Fibroblast of the aortic adventitia (primary cell): ENCODE results near the gene BDNF. TPM values are rescaled to one million over a fixed set of nuclear protein-coding genes. Genes with fewer than 3 reads are reported as not detected.

Source experiments
- DNase-seq: peaks from one replicate; pipeline ENCODE4 v3.0.0-alpha.2; 2010; ENCODE audit warnings: low read depth
- H3K4me3 ChIP-seq: 2 replicates; pipeline ENCODE4 v1.5.1; 2011; ENCODE audit warnings: low read depth, mild to moderate bottlenecking, control low read depth, low read length, moderate library complexity
- total RNA-seq: library from RNA; depleted of rRNA; stranded (reverse); fragments of >200 nt; gene quantifications from 2 replicates; pipeline ENCODE4 v1.2.3, GENCODE V29; 2012; ENCODE audit warnings: low replicate concordance
- TF ChIP-seq, protein P1 (sequence below): IDR thresholded peaks from 2 replicates; pipeline ENCODE4 v1.5.1; 2011; ENCODE audit warnings: mild to moderate bottlenecking, low read length, control low read depth, inconsistent platforms; ENCODE audit not compliant: insufficient read depth

Gene BDNF
- total RNA-seq, 1 donor = 8.1 TPM

DNA sequence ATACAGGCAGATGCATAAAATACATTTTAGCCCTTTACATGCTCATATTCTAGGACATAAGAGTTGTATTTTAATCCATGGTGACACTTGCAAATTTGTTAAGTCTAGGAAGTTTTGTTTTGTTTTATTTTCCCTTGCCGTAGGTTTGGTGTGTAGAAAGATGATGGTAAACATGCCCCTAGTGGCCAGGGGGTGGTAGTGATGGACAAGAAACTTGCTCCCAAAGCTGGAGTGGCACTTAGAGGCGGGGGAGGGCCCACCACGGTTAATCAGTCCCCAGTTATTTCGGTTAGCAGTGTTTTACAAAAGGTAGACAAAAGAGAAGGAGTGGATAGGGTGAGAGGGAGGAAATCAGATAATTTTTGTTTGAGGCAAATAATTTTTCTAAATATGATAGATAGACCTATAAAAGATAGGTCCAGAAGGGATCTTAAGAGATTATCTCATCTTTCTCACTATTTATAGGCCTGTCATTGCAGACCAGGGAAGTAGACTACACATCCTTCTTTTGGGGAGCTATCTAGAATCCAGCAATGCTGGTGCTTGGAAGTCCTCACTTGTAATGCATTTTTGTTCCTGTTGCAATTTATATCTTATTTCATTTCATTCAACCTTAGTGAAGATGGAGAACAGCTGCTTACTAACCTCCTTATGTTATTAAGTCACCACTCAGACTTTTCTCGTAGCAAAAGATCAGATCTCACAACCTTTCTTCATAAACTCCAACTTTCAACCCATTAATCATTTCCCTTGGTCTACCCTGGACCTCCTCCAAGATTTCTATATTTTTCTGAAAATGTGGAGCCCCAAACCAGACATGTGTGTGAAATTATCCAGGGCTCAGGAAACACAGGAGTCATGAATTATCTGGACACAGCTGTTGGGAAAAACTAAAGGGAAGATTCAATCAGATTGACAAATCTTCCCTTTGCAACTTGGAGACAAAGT, 5.9 kb upstream of the BDNF start:
- DNase-seq = peak; percentile 45
- TF ChIP-seq, protein P1, sequence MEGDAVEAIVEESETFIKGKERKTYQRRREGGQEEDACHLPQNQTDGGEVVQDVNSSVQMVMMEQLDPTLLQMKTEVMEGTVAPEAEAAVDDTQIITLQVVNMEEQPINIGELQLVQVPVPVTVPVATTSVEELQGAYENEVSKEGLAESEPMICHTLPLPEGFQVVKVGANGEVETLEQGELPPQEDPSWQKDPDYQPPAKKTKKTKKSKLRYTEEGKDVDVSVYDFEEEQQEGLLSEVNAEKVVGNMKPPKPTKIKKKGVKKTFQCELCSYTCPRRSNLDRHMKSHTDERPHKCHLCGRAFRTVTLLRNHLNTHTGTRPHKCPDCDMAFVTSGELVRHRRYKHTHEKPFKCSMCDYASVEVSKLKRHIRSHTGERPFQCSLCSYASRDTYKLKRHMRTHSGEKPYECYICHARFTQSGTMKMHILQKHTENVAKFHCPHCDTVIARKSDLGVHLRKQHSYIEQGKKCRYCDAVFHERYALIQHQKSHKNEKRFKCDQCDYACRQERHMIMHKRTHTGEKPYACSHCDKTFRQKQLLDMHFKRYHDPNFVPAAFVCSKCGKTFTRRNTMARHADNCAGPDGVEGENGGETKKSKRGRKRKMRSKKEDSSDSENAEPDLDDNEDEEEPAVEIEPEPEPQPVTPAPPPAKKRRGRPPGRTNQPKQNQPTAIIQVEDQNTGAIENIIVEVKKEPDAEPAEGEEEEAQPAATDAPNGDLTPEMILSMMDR = peak; percentile 77
- no peak overlapping the region for H3K4me3 ChIP-seq

- H3K4me3 ChIP-seq = no peak overlapping the region
- TF ChIP-seq, protein P1 = no peak
- peak; percentile 76 for DNase-seq
These were observed 3.2 kb upstream of the BDNF start for GRCh38 chr11:27703481-27703880.

DNA sequence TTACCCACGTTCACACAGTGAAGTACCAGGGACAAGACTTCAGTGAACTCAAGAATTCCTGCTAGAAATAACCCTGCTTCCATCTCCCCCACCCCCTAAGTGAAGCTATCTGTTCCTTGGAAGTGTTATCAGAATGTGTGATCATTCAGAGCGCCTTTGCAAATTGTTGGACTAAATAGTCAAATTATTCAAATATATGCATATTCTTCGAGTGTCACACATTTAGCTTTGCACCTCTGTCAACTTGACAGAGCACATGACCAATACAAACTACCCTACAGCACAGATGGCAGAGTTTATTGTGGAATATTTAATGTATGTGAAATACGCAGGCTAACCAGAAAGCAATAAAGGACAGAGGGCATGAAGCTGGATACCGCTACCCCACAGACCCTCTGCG, 2.6 kb upstream of the BDNF start:
- no peak overlapping the region for H3K4me3 ChIP-seq
- no peak for DNase-seq
- TF ChIP-seq, protein P1 = no peak

GRCh38 chr11:27701355-27702105, 1.3 kb upstream of the BDNF start:
- peak overlapping the region; percentile 94 for H3K4me3 ChIP-seq
- TF ChIP-seq, protein P1 = peak; percentile 39
- DNase-seq = peak; percentile 76

DNA sequence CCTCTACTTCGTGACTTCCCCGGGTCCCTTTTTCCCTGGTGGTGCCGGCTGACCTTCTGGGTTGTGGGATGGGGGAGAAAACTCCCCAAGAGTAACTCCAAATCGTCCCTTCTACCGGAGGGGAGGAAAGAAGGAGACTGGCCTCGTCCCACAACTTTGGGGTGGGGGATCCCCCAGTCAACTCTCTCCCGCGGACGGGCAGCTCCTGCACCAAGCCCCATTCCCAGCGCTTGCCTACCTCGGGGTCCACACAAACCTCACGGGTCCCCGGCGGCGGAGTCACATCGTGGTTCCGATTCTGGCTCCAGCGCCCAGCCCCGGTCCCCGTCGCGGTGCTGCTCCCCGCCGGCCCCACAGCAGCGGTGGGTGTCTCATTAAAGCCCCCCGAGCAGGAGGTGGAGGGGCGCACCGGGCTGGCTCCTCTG, 317 bp downstream of the BDNF start:
- peak overlapping the region; percentile 94 for H3K4me3 ChIP-seq
- DNase-seq = no peak
- TF ChIP-seq, protein P1 = no peak

DNA sequence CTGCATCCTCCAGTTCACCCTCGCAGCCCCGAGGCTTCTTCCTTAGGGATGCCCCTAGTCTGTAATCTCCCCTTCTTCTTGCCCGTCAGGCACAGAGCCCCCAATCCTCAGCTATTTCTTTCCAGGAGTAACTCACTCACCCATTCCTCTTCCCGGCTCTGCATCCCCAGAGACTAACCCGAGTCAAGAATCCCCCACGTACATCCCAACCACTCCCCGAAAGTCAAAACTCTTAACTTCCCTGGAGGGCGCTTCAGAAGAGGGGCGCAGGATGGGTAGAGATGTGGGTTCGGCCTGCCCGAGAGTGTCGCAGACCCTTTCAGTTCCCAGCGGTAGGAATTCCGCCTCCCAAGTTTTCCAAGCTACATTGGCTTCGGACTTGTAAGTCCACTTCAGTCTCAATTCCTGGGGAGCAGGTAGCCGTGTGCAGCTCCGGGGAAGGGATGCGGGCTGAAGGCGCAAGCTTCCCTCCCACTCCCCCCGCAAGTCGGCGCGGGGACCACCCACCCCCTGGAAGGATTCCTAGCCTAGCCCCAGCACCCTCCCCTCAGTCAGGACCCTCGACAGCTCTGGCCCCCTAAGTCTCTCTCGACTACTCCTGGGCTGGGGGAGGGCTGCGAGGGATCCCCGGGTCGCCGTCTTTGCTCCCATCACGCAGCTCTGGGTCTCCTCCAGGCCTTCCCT, 871 bp downstream of the BDNF start:
- H3K4me3 ChIP-seq = peak overlapping the region; percentile 94
- TF ChIP-seq, protein P1 = no peak
- DNase-seq = peak; percentile 62
